Panc1 (cell line): ENCODE data around the gene RASSF5.

ENCODE experiments used
- POLR2AphosphoS5 ChIP-seq: IDR thresholded peaks from 2 replicates; pipeline ENCODE4 v1.6.1; 2012; ENCODE audit warnings: mild to moderate bottlenecking, low read depth, low read length, moderate library complexity
- TF ChIP-seq, protein P1 (sequence below): fragments of 450-650 bp; IDR thresholded peaks from 2 replicates; pipeline ENCODE4 v1.5.1; 2017; ENCODE audit warnings: mild to moderate bottlenecking

DNA sequence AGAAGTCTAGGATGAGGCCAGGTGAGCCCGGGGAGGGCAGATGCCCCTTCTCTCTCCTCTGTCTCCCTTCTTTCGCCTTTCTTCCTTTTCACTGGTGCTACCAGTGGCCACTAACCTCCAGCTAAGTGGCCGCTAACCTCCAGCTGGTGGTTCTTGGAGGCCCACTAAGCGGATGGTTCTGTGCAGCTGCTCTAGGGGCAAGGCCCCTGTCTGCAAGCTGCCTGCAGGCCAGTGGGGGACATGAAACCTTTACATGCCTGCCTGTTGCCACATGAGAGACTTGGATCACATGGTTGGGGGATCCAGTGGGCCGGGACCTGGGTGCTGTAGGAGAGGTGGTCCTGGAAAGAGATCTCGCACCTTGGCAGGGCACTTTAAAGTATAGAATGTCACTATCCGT is 19.4 kb upstream of the RASSF5 start:
- TF ChIP-seq, protein P1, sequence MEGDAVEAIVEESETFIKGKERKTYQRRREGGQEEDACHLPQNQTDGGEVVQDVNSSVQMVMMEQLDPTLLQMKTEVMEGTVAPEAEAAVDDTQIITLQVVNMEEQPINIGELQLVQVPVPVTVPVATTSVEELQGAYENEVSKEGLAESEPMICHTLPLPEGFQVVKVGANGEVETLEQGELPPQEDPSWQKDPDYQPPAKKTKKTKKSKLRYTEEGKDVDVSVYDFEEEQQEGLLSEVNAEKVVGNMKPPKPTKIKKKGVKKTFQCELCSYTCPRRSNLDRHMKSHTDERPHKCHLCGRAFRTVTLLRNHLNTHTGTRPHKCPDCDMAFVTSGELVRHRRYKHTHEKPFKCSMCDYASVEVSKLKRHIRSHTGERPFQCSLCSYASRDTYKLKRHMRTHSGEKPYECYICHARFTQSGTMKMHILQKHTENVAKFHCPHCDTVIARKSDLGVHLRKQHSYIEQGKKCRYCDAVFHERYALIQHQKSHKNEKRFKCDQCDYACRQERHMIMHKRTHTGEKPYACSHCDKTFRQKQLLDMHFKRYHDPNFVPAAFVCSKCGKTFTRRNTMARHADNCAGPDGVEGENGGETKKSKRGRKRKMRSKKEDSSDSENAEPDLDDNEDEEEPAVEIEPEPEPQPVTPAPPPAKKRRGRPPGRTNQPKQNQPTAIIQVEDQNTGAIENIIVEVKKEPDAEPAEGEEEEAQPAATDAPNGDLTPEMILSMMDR = no peak
- TF ChIP-seq POLR2AphosphoS5 = no peak
